Astrocyte (in vitro differentiated cells and primary cell): ENCODE measurements around the gene FSD1L. TPM values are rescaled to one million over a fixed set of nuclear protein-coding genes. Genes with fewer than 3 reads are reported as not detected.

ENCODE experiments used
- DNase-seq: peaks from one replicate; pipeline ENCODE4 v3.0.0-alpha.2; 2010; ENCODE audit warnings: low read depth
- FAIRE-seq: peaks from 2 replicates; lab custom pipeline; 2011; peaks lifted over from hg19 to GRCh38; lab: Jason Lieb, UNC
- H2AFZ ChIP-seq: 2 replicates; pipeline ENCODE4 v1.6.0; 2012; ENCODE audit warnings: low read depth, low read length, inconsistent platforms
- H3K27ac ChIP-seq: 2 replicates; pipeline ENCODE4 v1.5.1; 2011; ENCODE audit warnings: low read depth, low read length, inconsistent platforms
- H3K27me3 ChIP-seq: 2 replicates; pipeline ENCODE4 v1.6.0; 2011; ENCODE audit warnings: low read length, inconsistent platforms; ENCODE audit not compliant: insufficient read depth
- H3K36me3 ChIP-seq: 2 replicates; pipeline ENCODE4 v1.5.1; 2011; ENCODE audit warnings: low read length, inconsistent platforms; ENCODE audit not compliant: insufficient read depth
- H3K4me1 ChIP-seq: 2 replicates; pipeline ENCODE4 v1.5.1; 2011; ENCODE audit warnings: low read length, inconsistent platforms; ENCODE audit not compliant: insufficient read depth
- H3K4me2 ChIP-seq: 2 replicates; pipeline ENCODE4 v1.6.0; 2012; ENCODE audit warnings: low read length, inconsistent platforms
- H3K4me3 ChIP-seq: 2 replicates; pipeline ENCODE4 v1.5.1; 2011; ENCODE audit warnings: low read depth, mild to moderate bottlenecking, low read length, inconsistent platforms; ENCODE audit not compliant: insufficient read depth
- H3K79me2 ChIP-seq: 2 replicates; pipeline ENCODE4 v1.6.0; 2012; ENCODE audit warnings: mild to moderate bottlenecking, low read length, inconsistent platforms; ENCODE audit not compliant: insufficient read depth
- H3K9ac ChIP-seq: 2 replicates; pipeline ENCODE4 v1.6.0; 2012; ENCODE audit warnings: mild to moderate bottlenecking, low read length, inconsistent platforms
- H3K9me3 ChIP-seq: 2 replicates; pipeline ENCODE4 v1.5.1; 2012; ENCODE audit warnings: low read depth, mild to moderate bottlenecking, low read length, inconsistent platforms; ENCODE audit not compliant: insufficient read depth
- H4K20me1 ChIP-seq: 2 replicates; pipeline ENCODE4 v1.6.0; 2012; ENCODE audit warnings: low read length, inconsistent platforms; ENCODE audit not compliant: insufficient read depth
- H3K27ac Mint-ChIP-seq: one replicate; pipeline ENCODE4 v1.8.0; 2021; ENCODE audit warnings: mild to moderate bottlenecking, mixed read lengths; ENCODE audit not compliant: unreplicated experiment
- H3K27me3 Mint-ChIP-seq: one replicate; pipeline ENCODE4 v1.8.0; 2021; ENCODE audit warnings: low read depth, mixed read lengths; ENCODE audit not compliant: unreplicated experiment
- H3K36me3 Mint-ChIP-seq: one replicate; pipeline ENCODE4 v1.8.0; 2021; ENCODE audit warnings: low read depth, mixed read lengths; ENCODE audit not compliant: unreplicated experiment
- H3K4me1 Mint-ChIP-seq: one replicate; pipeline ENCODE4 v1.8.0; 2021; ENCODE audit warnings: low read depth, mixed read lengths; ENCODE audit not compliant: unreplicated experiment
- H3K4me3 Mint-ChIP-seq: one replicate; pipeline ENCODE4 v1.8.0; 2021; ENCODE audit warnings: mild to moderate bottlenecking, moderate library complexity, mixed read lengths; ENCODE audit not compliant: unreplicated experiment
- H3K9me3 Mint-ChIP-seq: one replicate; pipeline ENCODE4 v1.8.0; 2021; ENCODE audit warnings: mild to moderate bottlenecking, mixed read lengths; ENCODE audit not compliant: unreplicated experiment
- EZH2 ChIP-seq: IDR thresholded peaks from 2 replicates; pipeline ENCODE4 v1.6.1; 2012; ENCODE audit warnings: mild to moderate bottlenecking, low read length, inconsistent platforms; ENCODE audit not compliant: insufficient read depth
- total RNA-seq: library from RNA; stranded (reverse); gene quantifications from 2 replicates; pipeline ENCODE4 v1.2.1, GENCODE V29; 2021
- TF ChIP-seq, protein P1 (sequence below): IDR thresholded peaks from 2 replicates; pipeline ENCODE4 v1.5.1; 2011; ENCODE audit warnings: low read depth, mild to moderate bottlenecking, inconsistent platforms, low read length, moderate library complexity; ENCODE audit not compliant: insufficient read depth

FSD1L gene
- total RNA-seq, 1 donor from 2014 or later: 7.0 TPM

DNA sequence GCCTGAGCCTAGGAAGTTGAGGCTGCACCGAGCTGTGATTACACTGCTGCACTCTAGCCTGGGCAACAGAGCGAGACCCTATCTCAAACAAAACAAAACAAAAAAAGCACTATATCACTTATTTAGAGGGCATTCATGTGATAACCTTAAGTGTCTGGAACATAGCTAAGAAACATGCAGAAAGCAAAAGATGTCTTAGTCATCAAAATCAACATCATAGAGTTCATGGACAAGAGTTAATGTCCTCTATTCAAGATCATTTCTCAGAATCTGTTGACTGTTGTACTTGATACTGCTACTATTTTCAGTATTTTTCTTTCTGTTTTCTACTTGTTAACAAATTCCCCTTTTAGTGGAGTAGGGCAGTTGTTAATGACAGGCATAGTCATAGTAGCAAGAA lies 25.4 kb downstream of the FSD1L start:
- no peak for FAIRE-seq
- DNase-seq: no peak
- peaks cover 9% of the 10 kb centered on the region for H3K36me3 Mint-ChIP-seq
- H3K27me3 ChIP-seq: no peaks in the 10 kb centered on the region
- no peaks in the 10 kb centered on the region for H3K4me1 Mint-ChIP-seq
- H3K27ac ChIP-seq: no peak overlapping the region
- H3K9ac ChIP-seq: no peak overlapping the region
- H3K4me3 Mint-ChIP-seq: no peak overlapping the region
- H3K9me3 Mint-ChIP-seq: no peaks in the 10 kb centered on the region
- H3K4me1 ChIP-seq: no peaks in the 10 kb centered on the region
- H3K9me3 ChIP-seq: no peaks in the 10 kb centered on the region
- H3K27me3 Mint-ChIP-seq: no peaks in the 10 kb centered on the region
- H2AFZ ChIP-seq: no peak overlapping the region
- peaks cover 8% of the 10 kb centered on the region for H3K36me3 ChIP-seq
- peaks cover 11% of the 10 kb centered on the region for H3K79me2 ChIP-seq
- no peak overlapping the region for H3K4me3 ChIP-seq
- no peak overlapping the region for H3K4me2 ChIP-seq
- no peak for TF ChIP-seq EZH2
- TF ChIP-seq, protein P1, sequence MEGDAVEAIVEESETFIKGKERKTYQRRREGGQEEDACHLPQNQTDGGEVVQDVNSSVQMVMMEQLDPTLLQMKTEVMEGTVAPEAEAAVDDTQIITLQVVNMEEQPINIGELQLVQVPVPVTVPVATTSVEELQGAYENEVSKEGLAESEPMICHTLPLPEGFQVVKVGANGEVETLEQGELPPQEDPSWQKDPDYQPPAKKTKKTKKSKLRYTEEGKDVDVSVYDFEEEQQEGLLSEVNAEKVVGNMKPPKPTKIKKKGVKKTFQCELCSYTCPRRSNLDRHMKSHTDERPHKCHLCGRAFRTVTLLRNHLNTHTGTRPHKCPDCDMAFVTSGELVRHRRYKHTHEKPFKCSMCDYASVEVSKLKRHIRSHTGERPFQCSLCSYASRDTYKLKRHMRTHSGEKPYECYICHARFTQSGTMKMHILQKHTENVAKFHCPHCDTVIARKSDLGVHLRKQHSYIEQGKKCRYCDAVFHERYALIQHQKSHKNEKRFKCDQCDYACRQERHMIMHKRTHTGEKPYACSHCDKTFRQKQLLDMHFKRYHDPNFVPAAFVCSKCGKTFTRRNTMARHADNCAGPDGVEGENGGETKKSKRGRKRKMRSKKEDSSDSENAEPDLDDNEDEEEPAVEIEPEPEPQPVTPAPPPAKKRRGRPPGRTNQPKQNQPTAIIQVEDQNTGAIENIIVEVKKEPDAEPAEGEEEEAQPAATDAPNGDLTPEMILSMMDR: no peak
- no peak overlapping the region for H3K27ac Mint-ChIP-seq
- H4K20me1 ChIP-seq: peaks cover 15% of the 10 kb centered on the region

DNA sequence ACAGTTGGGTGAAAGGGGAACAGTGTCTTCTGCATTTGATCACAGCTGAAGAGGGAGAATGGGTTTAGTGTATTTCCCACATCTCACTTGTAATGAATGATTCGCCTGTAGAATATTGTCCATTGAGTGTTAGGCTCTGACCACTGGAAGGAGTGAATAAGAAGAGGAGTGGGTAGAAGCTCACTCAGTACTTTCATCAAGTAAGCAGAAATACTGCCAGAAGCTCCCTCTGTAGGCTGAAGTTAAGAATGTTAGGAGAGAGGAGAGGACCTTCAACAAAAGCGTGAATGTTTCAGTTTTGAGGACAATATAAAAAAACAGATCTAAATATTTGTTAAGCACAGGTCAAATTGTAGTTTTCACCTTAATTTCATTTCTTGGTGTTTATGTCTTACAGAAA lies 27.5 kb downstream of the FSD1L start:
- peaks cover 15% of the 10 kb centered on the region for H4K20me1 ChIP-seq
- H3K27ac Mint-ChIP-seq: no peak overlapping the region

DNA sequence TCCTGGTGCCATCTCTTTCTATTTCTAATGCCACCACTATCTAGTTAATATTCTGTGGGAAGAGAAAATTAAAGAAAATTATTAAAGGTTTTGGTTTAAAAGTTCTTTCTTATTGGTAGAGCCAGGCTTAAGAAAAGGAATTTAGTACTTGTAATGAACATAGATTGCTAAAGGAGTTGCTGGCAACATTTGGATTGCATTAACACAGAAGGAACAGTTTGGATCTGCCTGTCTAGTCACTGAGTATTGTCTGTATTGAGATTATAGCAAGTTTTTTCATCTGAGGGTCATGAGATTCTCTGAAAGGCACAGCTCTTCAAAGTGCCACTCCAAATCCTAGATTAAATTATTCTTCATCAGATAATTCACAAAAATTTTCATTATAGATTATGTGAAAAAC lies 32.0 kb downstream of the FSD1L start:
- no peak for TF ChIP-seq EZH2
- TF ChIP-seq, protein P1: no peak
- H3K79me2 ChIP-seq: peaks cover 3% of the 10 kb centered on the region
- no peaks in the 10 kb centered on the region for H3K4me1 ChIP-seq
- H3K27ac ChIP-seq: no peak overlapping the region
- peaks cover 5% of the 10 kb centered on the region for H4K20me1 ChIP-seq
- H3K9me3 ChIP-seq: no peaks in the 10 kb centered on the region
- DNase-seq (no peak), FAIRE-seq (no peak)
- H3K4me1 Mint-ChIP-seq: no peaks in the 10 kb centered on the region
- H3K36me3 ChIP-seq: peaks cover 4% of the 10 kb centered on the region
- no peaks in the 10 kb centered on the region for H3K27me3 ChIP-seq
- H3K9ac ChIP-seq: no peak overlapping the region
- no peaks in the 10 kb centered on the region for H3K9me3 Mint-ChIP-seq
- no peak overlapping the region for H3K27ac Mint-ChIP-seq
- H3K4me3 Mint-ChIP-seq: no peak overlapping the region
- H3K27me3 Mint-ChIP-seq: no peaks in the 10 kb centered on the region
- H3K36me3 Mint-ChIP-seq: no peaks in the 10 kb centered on the region
- no peak overlapping the region for H3K4me2 ChIP-seq
- H3K4me3 ChIP-seq: no peak overlapping the region
- no peak overlapping the region for H2AFZ ChIP-seq

More for the DNA sequence above, 27.5 kb downstream of the FSD1L start:
- H3K4me1 Mint-ChIP-seq: no peaks in the 10 kb centered on the region
- H3K9me3 Mint-ChIP-seq: no peaks in the 10 kb centered on the region
- no peaks in the 10 kb centered on the region for H3K4me1 ChIP-seq
- H3K79me2 ChIP-seq: peaks cover 8% of the 10 kb centered on the region
- H2AFZ ChIP-seq: no peak overlapping the region
- TF ChIP-seq, protein P1: peak; percentile 33
- TF ChIP-seq EZH2: no peak
- no peaks in the 10 kb centered on the region for H3K36me3 Mint-ChIP-seq
- H3K4me3 ChIP-seq: no peak overlapping the region
- H3K9me3 ChIP-seq: no peaks in the 10 kb centered on the region
- no peak overlapping the region for H3K4me3 Mint-ChIP-seq
- no peak overlapping the region for H3K9ac ChIP-seq
- no peak for FAIRE-seq
- no peaks in the 10 kb centered on the region for H3K27me3 ChIP-seq
- H3K27me3 Mint-ChIP-seq: no peaks in the 10 kb centered on the region
- H3K27ac ChIP-seq: no peak overlapping the region
- peaks cover 4% of the 10 kb centered on the region for H3K36me3 ChIP-seq
- DNase-seq: peak; percentile 57
- H3K4me2 ChIP-seq: no peak overlapping the region
